CMK (cell line): ENCODE measurements around the gene ZNF638.

Experiments
- DNase-seq: peaks from one replicate; pipeline ENCODE4 v3.0.0-alpha.2; 2010; ENCODE audit warnings: low read depth

The ZNF638 gene

GRCh38 chr2:71456617-71457016 is 125.0 kb downstream of the ZNF638 start:
- no peak for DNase-seq

GRCh38 chr2:71457123-71457915 is 125.7 kb downstream of the ZNF638 start:
- no peak for DNase-seq

- DNase-seq: no peak
Observed at GRCh38 chr2:71457923-71458322, 126.3 kb downstream of the ZNF638 start.

- no peak for DNase-seq
Observed at GRCh38 chr2:71458413-71459083, 127.0 kb downstream of the ZNF638 start.

GRCh38 chr2:71459084-71459431 is 127.5 kb downstream of the ZNF638 start:
- DNase-seq: no peak

GRCh38 chr2:71460056-71460455 is 128.5 kb downstream of the ZNF638 start:
- no peak for DNase-seq

- no peak for DNase-seq
Observed at GRCh38 chr2:71460595-71461303, 129.2 kb downstream of the ZNF638 start.

GRCh38 chr2:71461304-71461671 is 129.7 kb downstream of the ZNF638 start:
- no peak for DNase-seq

- no peak for DNase-seq
Observed at GRCh38 chr2:71462056-71462605, 130.5 kb downstream of the ZNF638 start.

- no peak for DNase-seq
Observed at GRCh38 chr2:71462641-71463341, 131.2 kb downstream of the ZNF638 start.

GRCh38 chr2:71463342-71463654 is 131.7 kb downstream of the ZNF638 start:
- no peak for DNase-seq

GRCh38 chr2:71464389-71464788 is 132.8 kb downstream of the ZNF638 start:
- no peak for DNase-seq

- no peak for DNase-seq
Observed at GRCh38 chr2:71465356-71465755, 133.8 kb downstream of the ZNF638 start.

- no peak for DNase-seq
Observed at GRCh38 chr2:71465961-71466300, 134.3 kb downstream of the ZNF638 start.

- no peak for DNase-seq
Observed at GRCh38 chr2:71466301-71467179, 135.0 kb downstream of the ZNF638 start.

GRCh38 chr2:71467180-71467815 is 135.7 kb downstream of the ZNF638 start:
- no peak for DNase-seq

GRCh38 chr2:71468279-71469015 is 136.9 kb downstream of the ZNF638 start:
- no peak for DNase-seq

GRCh38 chr2:71469403-71470398 is 138.1 kb downstream of the ZNF638 start:
- DNase-seq: no peak

GRCh38 chr2:71471276-71471675 is 139.7 kb downstream of the ZNF638 start:
- DNase-seq: no peak
